ENCODE measurements around the gene ALKBH8. TPM values are rescaled to one million over a fixed set of nuclear protein-coding genes. Genes with fewer than 3 reads are reported as not detected.

ALKBH8 gene
- total and polyA plus RNA-seq, 2 of the 13 experiments (the other 11 are each of a cell fraction or from before 2014, with no cell fraction given): 2.4 to 9.1 TPM

- intact Hi-C loops (cut with micrococcal nuclease; ENCODE audit: unreplicated experiment) (no loop called here), in situ Hi-C loops (cut with HindIII; ENCODE audit: extremely low pct_ligation_motif_present, low pct_unique_long_range_greater_than_20kb) (no loop called here)
- no peaks in the 10 kb centered on the region for H3K36me3 ChIP-seq (replicated peaks in 1 of 2; ENCODE audit: control insufficient read depth in 1 of 2, insufficient read depth in 2 of 2, low read length in 2 of 2)
- no peaks in the 10 kb centered on the region for H3K79me2 ChIP-seq (ENCODE audit: insufficient read depth, low read length)
- H4K20me1 ChIP-seq (ENCODE audit: insufficient read depth, low read length): no peaks in the 10 kb centered on the region
- no peak for FAIRE-seq
- 0% methylated on average over 2 of the region's 2 CpGs for WGBS (ENCODE audit: low lambda C conversion rate)
- no peak overlapping the region for H3K4me3 ChIP-seq (replicated peaks in 1 of 3; ENCODE audit: insufficient read depth in 1 of 3, low read depth in 2 of 3, low read length in 3 of 3)
- peaks cover 0 to 33% of the 10 kb centered on the region in 2 experiments; a peak in 3 of 5 replicates for H3K27me3 ChIP-seq (ENCODE audit: control insufficient read depth in 1 of 2, insufficient read depth in 2 of 2, low read length in 2 of 2)
- no TSS peak for BruUV-seq (replicated peaks)
- TF ChIP-seq KDM5A (IDR thresholded peaks at IDR 0.05; ENCODE audit: borderline replicate concordance, low read length) (no peak), YEATS4 (CRISPR knock-in tag; IDR thresholded peaks at IDR 0.05; ENCODE audit: borderline replicate concordance) (no peak), IRX3 (CRISPR knock-in tag; IDR thresholded peaks at IDR 0.05; ENCODE audit: borderline replicate concordance, low read depth) (no peak), XRCC5 (optimal IDR thresholded peaks at IDR 0.05; ENCODE audit: low read length) (no peak), PCBP2 (optimal IDR thresholded peaks at IDR 0.05; ENCODE audit: low read depth, low read length, poor library complexity, severe bottlenecking) (no peak), SMAD1 (CRISPR knock-in tag; IDR thresholded peaks at IDR 0.05; ENCODE audit: borderline replicate concordance, low read depth) (no peak), NFE2 (CRISPR knock-in tag; IDR thresholded peaks at IDR 0.05) (no peak), SMAD9 (CRISPR knock-in tag; IDR thresholded peaks at IDR 0.05) (no peak), MYNN (CRISPR knock-in tag; IDR thresholded peaks at IDR 0.05; ENCODE audit: low read depth) (no peak), ZBTB20 (CRISPR knock-in tag; IDR thresholded peaks at IDR 0.05; ENCODE audit: borderline replicate concordance, low read depth) (no peak), GZF1 (CRISPR knock-in tag; IDR thresholded peaks at IDR 0.05) (no peak), MED8 (CRISPR knock-in tag; IDR thresholded peaks at IDR 0.05; ENCODE audit: insufficient replicate concordance) (no peak), SRSF1 (optimal IDR thresholded peaks at IDR 0.05; ENCODE audit: low read depth, low read length) (no peak), FOXO4 (CRISPR knock-in tag; conservative IDR thresholded peaks at IDR 0.05) (no peak)
- TF ChIP-seq, protein P1, sequence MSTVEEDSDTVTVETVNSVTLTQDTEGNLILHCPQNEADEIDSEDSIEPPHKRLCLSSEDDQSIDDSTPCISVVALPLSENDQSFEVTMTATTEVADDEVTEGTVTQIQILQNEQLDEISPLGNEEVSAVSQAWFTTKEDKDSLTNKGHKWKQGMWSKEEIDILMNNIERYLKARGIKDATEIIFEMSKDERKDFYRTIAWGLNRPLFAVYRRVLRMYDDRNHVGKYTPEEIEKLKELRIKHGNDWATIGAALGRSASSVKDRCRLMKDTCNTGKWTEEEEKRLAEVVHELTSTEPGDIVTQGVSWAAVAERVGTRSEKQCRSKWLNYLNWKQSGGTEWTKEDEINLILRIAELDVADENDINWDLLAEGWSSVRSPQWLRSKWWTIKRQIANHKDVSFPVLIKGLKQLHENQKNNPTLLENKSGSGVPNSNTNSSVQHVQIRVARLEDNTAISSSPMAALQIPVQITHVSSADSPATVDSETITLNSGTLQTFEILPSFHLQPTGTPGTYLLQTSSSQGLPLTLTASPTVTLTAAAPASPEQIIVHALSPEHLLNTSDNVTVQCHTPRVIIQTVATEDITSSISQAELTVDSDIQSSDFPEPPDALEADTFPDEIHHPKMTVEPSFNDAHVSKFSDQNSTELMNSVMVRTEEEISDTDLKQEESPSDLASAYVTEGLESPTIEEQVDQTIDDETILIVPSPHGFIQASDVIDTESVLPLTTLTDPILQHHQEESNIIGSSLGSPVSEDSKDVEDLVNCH (CRISPR knock-in tag; IDR thresholded peaks at IDR 0.05): no peak
- no peak overlapping the region for H3K4me2 ChIP-seq (ENCODE audit: low read depth, low read length)
- CTCF ChIA-PET (ENCODE audit: low intra/inter-chr PET ratio, low total read pairs): no interaction called here
- H3K4me1 ChIP-seq (ENCODE audit: insufficient read depth, low read length): peaks cover 21% of the 10 kb centered on the region
- H3K27ac ChIP-seq (ENCODE audit: extremely low read length, insufficient read depth, low read length): no peak overlapping the region
- ATAC-seq: no peak
- no peak overlapping the region for H3K9ac ChIP-seq (ENCODE audit: insufficient read depth, low read depth, low read length)
- H2AFZ ChIP-seq (ENCODE audit: low read length): no peak overlapping the region
- POLR2A ChIA-PET: no interaction called here
- DNase-seq (ENCODE audit: low spot score): no peak
- no peaks in the 10 kb centered on the region for H3K9me3 ChIP-seq (ENCODE audit: low read length)
Measured at GRCh38 chr11:107594736-107595135, 29.2 kb upstream of the ALKBH8 start.
